Measurements from ENCODE around the gene COL25A1. TPM values are rescaled to one million over a fixed set of nuclear protein-coding genes. Genes with fewer than 3 reads are reported as not detected.

The COL25A1 gene
- total RNA-seq, 1 experiment from 2014 or later = 4.2 TPM

DNA sequence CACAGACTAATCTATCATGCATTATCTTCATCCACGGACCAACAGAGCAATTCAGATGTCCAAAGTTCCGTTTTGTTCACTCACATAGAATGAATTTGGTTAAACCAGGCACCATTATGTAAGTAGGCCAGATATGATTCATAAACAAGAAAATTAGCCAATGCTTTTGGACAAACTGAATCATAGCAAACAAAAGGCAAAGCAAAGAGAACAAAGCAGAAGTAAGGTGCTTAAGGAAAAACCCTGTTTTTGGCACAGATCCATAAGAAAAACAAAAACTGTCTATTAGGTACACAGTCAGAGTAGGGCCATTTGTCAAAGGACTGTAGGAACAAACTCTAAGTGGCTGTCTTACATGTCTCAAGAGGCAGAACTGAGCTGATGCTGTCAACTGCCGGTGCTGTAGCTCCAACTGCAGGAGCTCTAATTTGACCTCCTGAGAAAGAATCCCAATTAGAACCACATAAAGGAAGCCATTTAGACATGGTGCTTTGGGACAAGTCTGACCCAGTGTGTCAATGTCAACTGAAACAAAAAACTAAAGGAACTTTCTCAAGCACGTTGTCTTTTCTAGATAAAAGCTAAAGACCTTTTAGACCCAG is 146.7 kb downstream of the COL25A1 start:
- Histone ChIP-seq H3K27ac (ENCODE audit: insufficient read length, low read depth, low read length) (no peak overlapping the region), H2BK120ac (ENCODE audit: low read depth, low read length, poor library complexity, severe bottlenecking) (no peak overlapping the region), H3T11ph (ENCODE audit: low read length) (no peak overlapping the region), H4K8ac (replicated peaks; ENCODE audit: insufficient read length, low read depth, low read length) (no peak overlapping the region), H3K4me2 (ENCODE audit: insufficient read depth, insufficient read length, low read length) (no peak overlapping the region), H3K14ac (ENCODE audit: insufficient read depth, low read length) (no peak overlapping the region), H3K56ac (ENCODE audit: insufficient read length, low read depth, low read length) (no peak overlapping the region), H3K4ac (ENCODE audit: low read depth, low read length) (no peak overlapping the region), H3K4me1 (ENCODE audit: insufficient read depth, low read length) (no peaks in the 10 kb centered on the region), H3K9me3 (ENCODE audit: control insufficient read depth, low read depth, low read length) (no peaks in the 10 kb centered on the region), H3K79me1 (ENCODE audit: insufficient read depth, low read depth, low read length, poor library complexity, severe bottlenecking) (no peaks in the 10 kb centered on the region), H3K23me2 (ENCODE audit: insufficient read length, low read depth, low read length, poor library complexity, severe bottlenecking) (no peaks in the 10 kb centered on the region), H2AK5ac (ENCODE audit: insufficient read length, low read length) (no peak overlapping the region), H3K79me2 (ENCODE audit: insufficient read depth, low read length) (no peaks in the 10 kb centered on the region), H4K91ac (ENCODE audit: insufficient read length, low read depth, low read length) (no peak overlapping the region), H3K23ac (ENCODE audit: insufficient read length, low read depth, low read length) (no peak overlapping the region), H2BK15ac (ENCODE audit: low read depth, low read length) (no peak overlapping the region), H3K18ac (ENCODE audit: insufficient read length, low read depth, low read length) (no peak overlapping the region), H2AFZ (ENCODE audit: low read length) (no peak overlapping the region), H2BK20ac (ENCODE audit: low read depth, low read length, poor library complexity, severe bottlenecking) (no peak overlapping the region), H2BK5ac (ENCODE audit: insufficient read length, low read length) (no peak overlapping the region), H3K27me3 (ENCODE audit: insufficient read depth, low read length) (no peaks in the 10 kb centered on the region), H3K9ac (ENCODE audit: extremely low read depth, insufficient read length, low read length) (no peak overlapping the region), H2BK12ac (ENCODE audit: insufficient read length, low read depth, low read length) (no peak overlapping the region), H4K20me1 (ENCODE audit: control insufficient read depth, insufficient read depth, insufficient read length) (no peaks in the 10 kb centered on the region), H4K5ac (ENCODE audit: insufficient read length, low read depth, low read length) (no peak overlapping the region)
- Mint-ChIP-seq H3K36me3 (ENCODE audit: insufficient read depth in 1 of 3, low read depth in 3 of 3) (no peaks in the 10 kb centered on the region), H3K27me3 (ENCODE audit: low read depth) (no peaks in the 10 kb centered on the region), H3K9me3 (no peaks in the 10 kb centered on the region), H3K4me1 (no peaks in the 10 kb centered on the region), H3K27ac (no peak overlapping the region), H3K4me3 (no peak overlapping the region)
- no peak for TF ChIP-seq CTCF (conservative IDR thresholded peaks at IDR 0.05)
- WGBS (ENCODE audit: extremely low coverage, insufficient read length, low lambda C conversion rate) = no CpG with 5 or more reads among the region's 4 CpGs
- no peak for DNase-seq
